Measurements from ENCODE around the gene ZNF365. TPM values are rescaled to one million over a fixed set of nuclear protein-coding genes. Genes with fewer than 3 reads are reported as not detected.
"Not testable (repeated sequence)": the region's sequence is repeated elsewhere in the genome, so short reads cannot be mapped to it uniquely, and the experiment has no call there.

Gene ZNF365
- polyA plus RNA-seq, 3 donors: 0.03 to 0.11 (median 0.08) TPM

DNA sequence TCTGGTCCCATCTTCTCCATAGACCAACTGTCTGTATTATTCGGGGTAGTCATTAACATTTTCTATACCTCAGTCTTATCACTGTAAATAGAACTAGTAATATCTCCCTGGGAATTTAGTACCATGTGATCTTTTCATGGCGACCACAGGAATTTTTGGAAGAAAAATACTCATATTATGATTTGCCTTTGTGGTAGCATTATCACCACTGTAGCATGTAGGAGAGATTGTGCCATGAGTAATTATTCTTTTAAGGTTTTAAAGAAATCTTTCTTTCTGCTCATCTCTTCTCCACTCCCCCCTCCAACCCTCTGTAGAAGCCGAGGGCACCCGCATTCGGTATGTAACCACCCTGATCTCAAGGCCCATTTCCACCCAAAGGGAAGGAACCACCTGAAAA, 25.0 kb downstream of the ZNF365 start:
- no peak overlapping the region for H3K27ac ChIP-seq (ENCODE audit: low read depth, low read length)
- 91 to 94% (median 94%) methylated on average over 5 of the region's 5 CpGs for WGBS, 3 donors

DNA sequence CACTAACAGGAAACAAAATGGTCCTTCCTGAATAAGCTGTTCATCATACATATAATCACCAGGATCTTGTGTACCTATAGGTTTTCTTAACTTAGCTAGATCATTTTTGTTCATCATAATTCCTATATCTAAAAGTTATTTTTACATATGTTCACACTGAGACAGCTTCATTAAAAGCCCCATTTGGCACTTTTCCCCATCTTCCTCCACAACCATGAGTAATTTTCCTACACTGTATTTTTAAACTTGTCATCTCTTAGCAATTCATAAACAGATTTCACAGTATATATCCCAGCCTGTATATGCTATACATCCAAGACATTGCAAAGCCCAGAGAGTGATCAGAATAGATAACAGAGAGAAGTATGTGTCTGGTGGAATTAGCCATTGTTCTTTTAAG, 28.3 kb downstream of the ZNF365 start:
- H3K27ac ChIP-seq (ENCODE audit: low read depth, low read length): no peak overlapping the region

DNA sequence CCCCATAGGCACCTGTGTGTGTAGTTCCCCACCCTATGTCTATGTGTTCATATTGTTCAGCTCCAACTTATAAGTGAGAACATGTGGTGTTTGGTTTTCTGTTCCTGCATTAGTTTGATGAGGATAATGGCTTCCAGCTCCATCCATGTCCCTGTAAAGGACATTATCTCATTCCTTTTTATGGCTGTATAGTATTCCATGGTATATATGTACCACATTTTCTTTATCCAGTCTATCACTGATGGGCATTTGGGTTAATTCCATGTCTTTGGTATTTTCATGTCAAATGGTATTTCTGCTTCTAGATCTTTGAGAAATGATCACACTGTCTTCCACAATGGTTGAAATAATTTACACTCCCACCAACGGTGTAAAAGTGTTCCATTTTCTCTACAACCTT, 36.4 kb downstream of the ZNF365 start:
- not testable (repeated sequence) for H3K27ac ChIP-seq (ENCODE audit: low read depth, low read length)
- WGBS, 3 donors: 67 to 87% (median 68%) methylated on average over 1 of the region's 1 CpG

DNA sequence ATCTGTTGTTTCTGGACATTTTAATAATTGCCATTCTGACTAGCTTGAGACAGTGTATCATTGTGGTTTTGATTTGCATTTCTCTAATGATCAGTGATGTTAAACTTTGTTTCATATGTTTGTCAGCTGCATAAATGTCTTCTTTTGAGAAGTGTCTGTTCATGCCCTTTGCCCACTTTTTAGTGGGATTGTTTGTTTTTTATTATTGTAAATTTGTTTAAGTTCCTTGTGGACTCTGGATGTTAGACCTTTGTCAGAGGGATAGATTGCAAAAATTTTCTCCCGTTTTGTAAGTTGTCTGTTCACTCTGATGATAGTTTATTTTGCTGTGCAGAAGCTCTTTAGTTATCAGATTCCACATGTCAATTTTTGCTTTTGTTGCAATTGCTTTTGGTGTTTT, 36.8 kb downstream of the ZNF365 start:
- 63 to 91% (median 74%) methylated on average over 1 of the region's 1 CpG for WGBS, 3 donors

DNA sequence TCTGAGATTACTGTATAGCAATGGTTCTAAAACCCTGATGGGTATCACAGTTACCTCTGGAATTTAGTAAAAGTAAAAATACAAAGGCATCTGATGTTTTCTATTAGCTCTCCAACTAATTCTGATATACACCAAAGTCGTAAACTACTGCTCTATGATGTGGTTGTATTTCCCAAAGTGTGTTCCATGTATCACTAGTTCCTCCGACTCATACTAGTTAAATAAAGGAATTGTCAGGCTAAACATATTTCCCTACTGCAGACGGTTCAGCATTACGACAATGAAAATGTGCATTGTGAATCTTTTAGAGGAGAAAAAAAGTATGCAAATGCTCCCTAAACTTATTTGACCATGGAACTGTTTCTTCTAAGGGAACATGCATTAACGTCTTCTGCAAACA, 38.9 kb downstream of the ZNF365 start:
- H3K27ac ChIP-seq (ENCODE audit: low read depth, low read length): no peak overlapping the region
- WGBS, 3 donors: 67 to 88% (median 86%) methylated on average over 5 of the region's 5 CpGs

More for the DNA sequence above, 36.8 kb downstream of the ZNF365 start:
- H3K27ac ChIP-seq (ENCODE audit: low read depth, low read length): not testable (repeated sequence)

DNA sequence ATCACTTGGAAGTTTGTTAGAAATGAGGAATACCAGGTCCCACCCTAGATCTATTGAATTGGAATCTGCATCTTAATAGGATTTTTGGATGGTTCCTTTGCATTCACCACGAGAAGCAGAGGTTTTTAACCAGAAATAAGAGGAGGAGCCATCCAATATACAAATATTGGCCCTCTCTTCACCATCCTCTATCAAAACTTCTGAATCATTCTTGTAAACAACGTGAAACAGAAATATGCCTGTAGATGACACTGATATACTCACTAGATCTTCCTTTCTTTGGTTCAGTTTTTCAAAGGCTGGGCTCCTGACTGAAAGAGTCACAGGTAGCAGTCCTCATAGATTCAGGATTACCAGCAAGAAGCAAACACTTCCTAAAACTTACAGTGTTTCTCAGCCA, 39.5 kb downstream of the ZNF365 start:
- no peak overlapping the region for H3K27ac ChIP-seq (ENCODE audit: low read depth, low read length)
- WGBS, 3 donors: 45 to 68% (median 64%) methylated on average over 2 of the region's 2 CpGs

DNA sequence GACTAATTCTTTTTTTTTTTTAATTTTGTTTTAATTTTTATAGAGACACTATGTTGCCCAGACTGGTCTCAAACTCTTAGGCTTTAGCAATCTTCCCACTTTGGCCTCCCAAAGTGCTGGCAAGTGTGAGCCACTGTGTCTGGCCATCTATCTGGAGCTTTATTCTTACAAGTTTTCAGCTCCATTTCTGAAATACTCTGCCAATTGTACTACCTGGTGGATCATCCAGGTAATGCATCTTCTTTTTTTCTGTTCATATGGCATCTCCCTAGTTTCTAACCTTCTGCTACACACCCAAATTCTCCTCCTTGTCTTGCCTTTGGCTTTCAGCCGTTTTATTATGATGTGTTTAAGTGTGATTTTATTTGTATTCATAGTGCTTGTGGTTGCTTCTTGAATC, 40.2 kb downstream of the ZNF365 start:
- no peak overlapping the region for H3K27ac ChIP-seq (ENCODE audit: low read depth, low read length)
- 0 to 40% (median 0%) methylated on average over 1 of the region's 1 CpG for WGBS, 3 donors

DNA sequence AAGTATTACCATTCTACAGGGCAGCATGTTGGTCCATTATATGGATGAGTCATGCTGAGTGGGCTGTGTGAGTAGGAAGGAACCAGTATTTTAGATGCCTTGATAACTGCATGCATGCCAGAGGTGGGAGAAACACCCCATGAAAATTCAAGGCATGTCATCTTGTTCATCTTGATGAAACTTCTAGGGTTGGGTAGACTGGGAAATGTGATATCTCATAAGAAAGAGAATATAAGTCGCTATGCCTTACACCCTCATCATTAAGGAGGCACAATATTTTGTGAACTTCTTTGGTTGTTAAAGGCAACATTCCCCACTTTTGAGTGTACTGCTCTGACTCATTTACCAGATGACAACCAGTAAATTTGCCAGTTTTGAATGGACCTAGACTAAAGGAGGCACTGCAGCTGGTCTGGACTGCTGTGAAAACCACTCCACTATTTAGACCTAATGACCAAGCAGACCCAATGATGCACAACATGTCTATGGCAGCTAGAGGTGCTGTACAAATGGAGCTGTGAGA, 48.0 kb downstream of the ZNF365 start:
- H3K27ac ChIP-seq (ENCODE audit: low read depth, low read length): no peak overlapping the region

DNA sequence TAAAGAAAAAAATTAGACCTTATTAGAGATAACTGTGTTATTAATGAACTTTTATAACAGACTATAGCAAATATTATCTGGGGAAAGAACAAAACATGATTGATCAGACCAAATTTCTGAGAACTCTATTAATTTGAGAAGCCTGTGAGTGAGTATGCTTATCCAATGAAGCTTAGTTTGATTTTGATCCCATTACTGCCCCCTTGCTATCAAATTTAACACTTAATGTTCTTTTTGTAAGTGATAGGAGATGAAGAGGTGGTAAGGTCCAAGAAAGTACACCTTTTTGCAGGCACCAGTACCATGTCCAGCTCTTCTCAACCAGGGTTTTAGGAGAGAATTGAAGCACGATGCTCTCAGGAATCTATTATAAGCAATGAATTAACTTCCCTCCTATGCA, 49.9 kb downstream of the ZNF365 start:
- WGBS, 3 donors: 84 to 94% (median 85%) methylated on average over 1 of the region's 1 CpG
- H3K27ac ChIP-seq (ENCODE audit: low read depth, low read length): no peak overlapping the region

More for the DNA sequence above, 48.0 kb downstream of the ZNF365 start:
- 0 to 19% (median 0%) methylated on average over 1 of the region's 1 CpG for WGBS, 3 donors

DNA sequence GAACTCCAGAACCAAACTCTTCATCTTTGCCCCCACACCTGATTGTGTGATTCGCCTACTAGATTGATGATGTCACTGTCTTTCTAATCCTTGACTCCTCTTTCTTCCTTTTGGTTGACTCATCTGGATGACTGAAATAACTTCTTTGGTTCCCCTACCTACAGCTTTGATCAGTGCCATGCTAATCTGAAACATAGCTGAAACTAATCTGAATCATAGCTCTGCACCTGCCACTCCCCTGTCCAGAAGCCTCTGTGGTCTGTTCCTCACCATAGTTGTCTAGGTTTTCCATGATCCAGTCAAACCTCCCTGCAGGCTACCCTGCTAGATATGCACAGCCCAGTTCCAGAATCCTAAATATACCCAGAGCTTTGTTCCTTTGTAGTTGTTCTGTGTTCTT, 51.9 kb downstream of the ZNF365 start:
- 63 to 97% (median 81%) methylated on average over 1 of the region's 1 CpG for WGBS, 3 donors
- no peak overlapping the region for H3K27ac ChIP-seq (ENCODE audit: low read depth, low read length)

DNA sequence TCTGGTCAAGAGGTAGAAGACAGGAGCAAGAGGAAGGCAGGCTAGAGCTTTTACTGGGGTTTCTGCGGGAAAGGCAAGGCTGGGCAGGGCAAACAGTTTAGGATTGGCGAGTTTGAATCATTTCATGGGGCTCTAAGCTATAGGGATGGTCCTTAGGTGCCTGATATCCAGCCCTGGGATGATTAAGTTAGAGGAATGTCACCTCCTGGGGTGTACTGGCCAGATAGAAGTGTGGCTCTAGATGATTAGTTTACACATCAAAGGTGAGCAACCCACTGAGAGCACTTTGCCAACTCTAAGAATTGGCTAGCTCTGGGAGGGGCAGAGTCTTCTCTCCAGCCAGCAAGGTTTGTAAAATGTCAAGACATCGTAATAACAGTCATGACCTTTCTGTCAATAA, 52.4 kb downstream of the ZNF365 start:
- whole genome bisulfite sequencing, 3 donors: 67 to 75% (median 70%) methylated on average over 3 of the region's 3 CpGs
- H3K27ac ChIP-seq (ENCODE audit: low read depth, low read length): no peak overlapping the region

DNA sequence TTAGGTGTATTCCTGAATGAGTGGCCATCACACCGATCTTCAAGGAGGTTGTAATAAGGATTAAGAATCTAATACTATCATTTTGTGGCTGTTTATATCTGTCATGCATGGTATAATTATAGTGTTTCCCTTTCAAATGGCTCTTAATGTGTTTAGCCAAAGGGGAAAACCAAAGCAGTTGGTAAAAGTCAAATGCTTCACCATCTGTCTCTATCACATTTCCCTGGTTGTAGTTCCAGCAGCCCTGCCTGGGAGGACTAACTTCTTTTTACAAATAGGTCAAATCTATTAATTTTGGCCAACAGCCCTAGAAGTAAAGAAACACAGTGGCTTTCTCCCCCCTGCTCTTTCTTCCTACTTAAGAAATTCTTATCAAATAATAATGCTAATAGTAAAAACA, 56.7 kb downstream of the ZNF365 start:
- no peak overlapping the region for H3K27ac ChIP-seq (ENCODE audit: low read depth, low read length)
- WGBS, 3 donors: 46 to 98% (median 87%) methylated on average over 1 of the region's 1 CpG

DNA sequence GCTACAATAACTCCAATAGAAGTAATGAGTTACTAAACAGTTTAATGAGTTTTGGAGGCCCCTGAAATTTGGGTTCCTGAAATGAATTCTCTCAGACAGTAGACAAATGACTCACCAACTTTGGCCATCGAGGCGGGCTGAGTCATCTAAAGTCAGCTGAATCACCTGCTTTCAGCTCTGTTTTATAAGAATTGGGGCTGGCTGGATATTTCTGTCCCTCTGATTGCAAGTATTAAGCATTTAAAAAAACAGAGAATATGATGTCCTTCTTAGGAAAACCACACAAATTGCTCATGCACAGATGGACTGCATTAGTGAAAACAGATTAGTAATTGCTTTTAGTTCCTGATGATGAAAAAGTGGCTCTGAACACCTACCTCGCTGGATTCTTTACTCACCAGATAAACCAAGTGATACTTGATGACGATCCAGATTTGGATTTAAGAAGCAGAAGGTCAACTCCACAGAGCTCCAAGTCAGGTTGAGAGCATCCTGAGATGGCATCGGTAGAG, 59.1 kb downstream of the ZNF365 start:
- no peak overlapping the region for H3K27ac ChIP-seq (ENCODE audit: low read depth, low read length)
- WGBS, 3 donors: 56 to 69% (median 61%) methylated on average over 5 of the region's 5 CpGs

DNA sequence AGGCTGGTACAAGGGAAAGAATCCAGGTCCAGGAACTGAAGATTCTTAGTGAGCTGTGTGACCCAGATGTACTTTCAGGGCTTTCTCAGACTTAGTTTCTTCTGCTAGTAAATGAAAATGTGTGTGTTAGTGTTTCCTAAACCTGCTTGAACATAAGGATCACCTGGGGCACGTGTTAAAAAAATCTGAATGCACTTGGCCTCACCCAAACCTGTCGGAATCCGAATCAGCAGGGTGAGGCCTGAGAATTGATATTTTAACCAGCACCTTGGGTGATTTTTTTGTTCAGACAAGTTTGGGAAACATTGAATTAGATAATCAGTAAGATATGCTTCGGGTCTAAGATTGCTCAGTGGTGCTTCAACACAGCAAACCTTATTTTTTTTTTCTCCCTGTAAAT, 59.7 kb downstream of the ZNF365 start:
- no peak overlapping the region for H3K27ac ChIP-seq (ENCODE audit: low read depth, low read length)
- WGBS, 3 donors: 59 to 89% (median 88%) methylated on average over 4 of the region's 4 CpGs

DNA sequence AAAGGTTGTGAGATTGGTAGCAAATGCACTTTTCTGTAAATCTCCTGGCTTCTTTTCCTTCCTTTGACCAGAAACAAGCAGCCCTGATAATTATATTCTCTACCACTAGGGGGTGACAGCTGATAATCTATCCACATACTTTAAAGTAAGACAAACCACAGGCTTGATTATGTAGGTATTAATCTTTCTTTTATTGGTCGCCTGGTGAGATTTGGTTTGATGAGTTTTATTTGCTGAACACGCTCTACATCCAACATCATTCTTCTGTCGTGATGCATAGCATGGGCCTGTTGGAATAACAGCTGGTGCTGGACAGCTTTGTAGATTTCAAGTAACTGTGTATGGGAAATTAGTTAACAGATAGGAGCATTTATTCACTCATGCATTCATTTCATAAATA, 63.5 kb downstream of the ZNF365 start:
- 6 to 14% (median 14%) methylated on average over 3 of the region's 3 CpGs for WGBS, 3 donors
- H3K27ac ChIP-seq (ENCODE audit: low read depth, low read length): no peak overlapping the region

DNA sequence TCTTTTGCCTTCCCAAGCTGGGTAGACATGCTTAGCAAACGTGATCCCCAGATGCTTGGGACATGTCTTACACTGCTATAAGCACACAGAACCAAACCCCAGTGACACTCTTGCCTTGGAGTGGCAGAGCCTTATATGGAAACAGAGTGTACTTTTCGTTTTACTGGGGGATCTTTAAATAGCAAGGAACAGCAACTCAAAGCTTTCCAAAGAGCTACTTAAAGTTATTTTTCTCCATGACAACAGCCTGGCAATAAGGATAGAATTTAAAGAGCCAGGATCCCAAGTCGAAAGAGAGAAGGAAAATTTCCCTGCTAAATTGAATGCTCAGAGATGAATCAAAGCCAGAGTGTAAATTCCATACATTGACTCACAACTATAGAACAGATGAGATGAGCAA, 67.8 kb downstream of the ZNF365 start:
- WGBS, 3 donors: 45 to 64% (median 62%) methylated on average over 3 of the region's 3 CpGs
- H3K27ac ChIP-seq (ENCODE audit: low read depth, low read length): no peak overlapping the region

DNA sequence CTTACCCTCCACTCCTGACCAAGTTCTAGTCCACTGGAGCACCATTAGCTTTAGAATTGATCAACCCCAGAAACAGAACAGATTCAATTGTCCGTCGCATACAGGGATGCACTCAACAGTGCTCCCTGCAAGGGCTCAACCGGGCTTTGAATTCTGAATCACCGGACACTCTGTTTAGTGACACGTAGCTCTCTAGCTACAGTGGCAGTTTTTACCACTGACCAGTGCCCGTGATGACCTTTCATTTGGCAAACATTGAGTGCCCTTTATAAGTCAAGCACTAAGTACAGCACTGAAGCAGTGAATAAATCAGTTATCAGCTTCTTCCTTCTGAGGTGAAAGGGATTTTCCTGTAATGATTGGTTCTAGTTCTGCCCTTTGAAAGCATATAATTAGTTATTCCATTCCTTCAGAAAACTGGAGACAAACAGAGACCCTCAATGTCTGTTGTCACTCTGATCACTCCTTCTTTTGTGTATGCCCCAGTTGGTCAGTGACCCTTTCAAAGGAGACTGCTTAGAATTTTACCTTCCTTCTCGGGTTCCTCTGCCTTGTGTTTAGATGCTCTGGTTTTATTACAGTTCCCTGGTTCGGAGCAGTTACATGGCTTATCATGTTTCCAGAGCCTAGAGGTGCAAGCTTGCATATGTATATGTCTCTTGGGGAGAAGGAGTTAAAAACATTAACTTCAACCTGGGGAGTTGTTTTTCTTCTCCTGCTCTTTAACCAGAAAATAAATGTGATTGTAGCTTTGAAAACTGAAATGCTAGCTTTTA, 68.9 kb downstream of the ZNF365 start:
- H3K27ac ChIP-seq (ENCODE audit: low read depth, low read length): no peak overlapping the region
- 70 to 91% (median 90%) methylated on average over 8 of the region's 8 CpGs for WGBS, 3 donors

DNA sequence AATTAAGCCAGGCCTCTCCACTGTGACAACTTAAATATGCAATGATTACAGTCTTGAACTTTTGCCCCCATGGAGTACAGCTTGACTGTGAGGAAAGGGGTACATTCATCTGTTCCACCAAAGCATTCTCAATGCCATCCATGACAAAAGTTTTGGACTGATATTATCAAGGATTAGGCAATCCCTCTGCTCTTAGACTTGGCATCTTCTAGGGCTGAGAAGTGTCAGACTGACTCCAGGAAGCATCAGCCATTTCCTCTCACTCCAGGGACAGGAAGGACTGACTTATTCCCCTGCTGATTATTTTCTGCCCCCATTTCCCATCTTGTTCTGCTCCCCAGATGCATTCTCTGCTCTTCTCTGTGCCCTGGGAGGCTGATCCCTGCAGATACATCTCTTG, 69.7 kb downstream of the ZNF365 start:
- H3K27ac ChIP-seq (ENCODE audit: low read depth, low read length): no peak overlapping the region

DNA sequence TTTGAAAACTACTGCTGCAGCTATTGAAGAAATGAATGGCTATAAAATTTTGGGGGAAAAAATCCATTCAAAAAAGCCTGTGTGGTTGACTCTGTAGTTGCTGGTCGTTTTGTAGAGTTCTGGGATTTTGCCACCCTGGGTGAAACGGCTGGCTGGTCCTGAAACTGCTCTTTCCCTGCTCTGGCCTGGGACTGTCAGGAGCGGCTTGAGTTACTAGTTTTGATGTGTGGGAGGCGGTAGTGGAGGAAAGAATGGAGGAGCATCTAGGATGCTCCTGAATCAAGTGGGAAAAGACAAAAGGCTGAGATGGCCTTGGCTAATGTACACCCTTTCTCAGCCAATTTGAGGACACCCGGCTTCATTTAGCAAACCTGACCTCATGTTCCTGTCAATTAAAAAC, 72.5 kb downstream of the ZNF365 start:
- 50 to 70% (median 61%) methylated on average over 5 of the region's 5 CpGs for WGBS, 3 donors

DNA sequence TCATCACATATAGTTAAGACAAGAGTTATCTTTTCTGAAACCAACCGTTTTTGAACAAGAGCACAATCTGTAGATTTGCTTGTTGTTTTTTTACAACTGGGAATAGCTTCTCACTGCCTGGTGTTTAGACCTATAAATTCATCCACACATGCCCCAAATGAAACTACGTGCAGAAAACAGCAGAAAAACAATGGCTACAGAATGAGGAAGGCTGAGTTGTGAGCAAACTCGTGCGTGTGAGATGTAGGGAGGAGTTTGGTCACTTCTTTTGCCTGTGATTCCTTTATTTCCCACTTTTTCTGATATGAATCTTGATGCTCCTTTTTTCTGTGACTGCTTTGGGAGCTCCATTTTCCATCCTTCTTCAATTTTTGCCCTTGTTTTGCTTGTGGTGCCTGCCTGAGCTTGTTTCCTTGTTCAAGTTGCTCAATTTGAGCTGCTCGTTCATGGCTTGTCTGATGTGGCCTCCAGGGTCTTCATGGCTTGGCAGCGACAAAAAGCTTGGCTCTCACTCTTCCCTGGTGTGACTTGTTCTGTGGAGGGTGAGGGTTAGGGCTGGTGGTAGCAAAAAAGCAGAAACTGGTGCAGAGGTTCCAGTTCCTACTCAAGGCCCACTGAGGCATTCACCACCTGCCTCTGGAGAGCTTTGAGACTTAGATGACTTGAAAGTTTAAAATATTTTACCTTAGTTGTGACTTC, 76.9 kb downstream of the ZNF365 start:
- 40 to 55% (median 54%) methylated on average over 6 of the region's 6 CpGs for WGBS, 3 donors
- no peak overlapping the region for H3K27ac ChIP-seq (ENCODE audit: low read depth, low read length)

More for the DNA sequence above, 72.5 kb downstream of the ZNF365 start:
- H3K27ac ChIP-seq (ENCODE audit: low read depth, low read length): no peak overlapping the region

Measured in adipose tissue (tissue), 3 donors.